H9 (cell line): ENCODE results near the gene CDC45. TPM values are rescaled to one million over a fixed set of nuclear protein-coding genes. Genes with fewer than 3 reads are reported as not detected.

Experiments
- DNase-seq: peaks from one replicate; pipeline ENCODE4 v3.0.0-alpha.2; 2017
- H2AFZ ChIP-seq: one replicate; pipeline ENCODE4 v1.6.1; 2013; ENCODE audit warnings: mild to moderate bottlenecking, low read length, control low read depth, moderate library complexity
- H2AK5ac ChIP-seq: 2 replicates; pipeline ENCODE4 v1.6.1; 2013; ENCODE audit warnings: low read length, control low read depth, mixed read lengths; ENCODE audit not compliant: insufficient read length
- H2BK120ac ChIP-seq: one replicate; pipeline ENCODE4 v1.6.1; 2013; ENCODE audit warnings: low read depth, mild to moderate bottlenecking, low read length, control low read depth, inconsistent platforms; ENCODE audit not compliant: poor library complexity, severe bottlenecking
- H2BK12ac ChIP-seq: 2 replicates; pipeline ENCODE4 v1.6.1; 2013; ENCODE audit warnings: low read length, control low read depth, mixed read lengths, low read depth; ENCODE audit not compliant: insufficient read length
- H2BK15ac ChIP-seq: 2 replicates; pipeline ENCODE4 v1.6.1; 2013; ENCODE audit warnings: low read depth, low read length, control low read depth
- H2BK20ac ChIP-seq: one replicate; pipeline ENCODE4 v1.6.1; 2013; ENCODE audit warnings: low read depth, mild to moderate bottlenecking, low read length, control low read depth, inconsistent platforms; ENCODE audit not compliant: poor library complexity, severe bottlenecking
- H2BK5ac ChIP-seq: 2 replicates; pipeline ENCODE4 v1.6.1; 2013; ENCODE audit warnings: low read length, control low read depth, mixed read lengths; ENCODE audit not compliant: insufficient read length
- H3K14ac ChIP-seq: 2 replicates; pipeline ENCODE4 v1.6.1; 2013; ENCODE audit warnings: low read length, control low read depth; ENCODE audit not compliant: insufficient read depth
- H3K18ac ChIP-seq: 2 replicates; pipeline ENCODE4 v1.6.1; 2013; ENCODE audit warnings: low read depth, mild to moderate bottlenecking, mixed read lengths, low read length, control low read depth; ENCODE audit not compliant: insufficient read length
- H3K23ac ChIP-seq: 2 replicates; pipeline ENCODE4 v1.6.1; 2013; ENCODE audit warnings: low read length, control low read depth, mixed read lengths, low read depth; ENCODE audit not compliant: insufficient read length
- H3K23me2 ChIP-seq: 2 replicates; pipeline ENCODE4 v1.6.1; 2013; ENCODE audit warnings: low read depth, mild to moderate bottlenecking, mixed read lengths, low read length, control low read depth; ENCODE audit not compliant: insufficient read length, poor library complexity, severe bottlenecking
- H3K27ac ChIP-seq: 2 replicates; pipeline ENCODE4 v1.5.1; 2013; ENCODE audit warnings: low read length, control low read depth, mixed read lengths, low read depth; ENCODE audit not compliant: insufficient read length
- H3K27me3 ChIP-seq: 2 replicates; pipeline ENCODE4 v1.6.1; 2013; ENCODE audit warnings: low read length, control low read depth, inconsistent platforms; ENCODE audit not compliant: insufficient read depth
- H3K4ac ChIP-seq: 2 replicates; pipeline ENCODE4 v1.6.1; 2013; ENCODE audit warnings: low read depth, mild to moderate bottlenecking, control low read depth, inconsistent platforms, low read length, moderate library complexity
- H3K4me1 ChIP-seq: 2 replicates; pipeline ENCODE4 v1.6.1; 2013; ENCODE audit warnings: low read length, control low read depth, inconsistent platforms; ENCODE audit not compliant: insufficient read depth
- H3K4me2 ChIP-seq: 2 replicates; pipeline ENCODE4 v1.6.1; 2013; ENCODE audit warnings: low read length, control low read depth, mixed read lengths; ENCODE audit not compliant: insufficient read length, insufficient read depth
- H3K56ac ChIP-seq: 2 replicates; pipeline ENCODE4 v1.6.1; 2013; ENCODE audit warnings: low read depth, mild to moderate bottlenecking, mixed read lengths, low read length, control low read depth; ENCODE audit not compliant: insufficient read length
- H3K79me1 ChIP-seq: 2 replicates; pipeline ENCODE4 v1.6.1; 2013; ENCODE audit warnings: low read depth, mild to moderate bottlenecking, moderate library complexity, low read length, control low read depth, inconsistent platforms; ENCODE audit not compliant: insufficient read depth, poor library complexity, severe bottlenecking
- H3K79me2 ChIP-seq: 2 replicates; pipeline ENCODE4 v1.6.1; 2013; ENCODE audit warnings: low read length, control low read depth, inconsistent platforms; ENCODE audit not compliant: insufficient read depth
- H3K9ac ChIP-seq: 2 replicates; pipeline ENCODE4 v1.6.1; 2013; ENCODE audit warnings: low read length, control low read depth, mixed read lengths; ENCODE audit not compliant: insufficient read length; ENCODE audit errors: extremely low read depth
- H3K9me3 ChIP-seq: one replicate; pipeline ENCODE4 v1.6.1; 2013; ENCODE audit warnings: low read depth, low read length, inconsistent platforms; ENCODE audit not compliant: control insufficient read depth
- H3T11ph ChIP-seq: one replicate; pipeline ENCODE4 v1.6.1; 2013; ENCODE audit warnings: mild to moderate bottlenecking, low read length, control low read depth, inconsistent platforms
- H4K20me1 ChIP-seq: one replicate; pipeline ENCODE4 v1.6.1; 2013; ENCODE audit not compliant: control insufficient read depth, insufficient read length, insufficient read depth
- H4K5ac ChIP-seq: 2 replicates; pipeline ENCODE4 v1.6.1; 2013; ENCODE audit warnings: low read depth, mild to moderate bottlenecking, mixed read lengths, low read length, control low read depth; ENCODE audit not compliant: insufficient read length
- H4K8ac ChIP-seq: replicated peaks from 2 replicates; pipeline ENCODE4 v1.6.1; 2013; ENCODE audit warnings: low read length, control low read depth, mixed read lengths, low read depth; ENCODE audit not compliant: insufficient read length
- H4K91ac ChIP-seq: 2 replicates; pipeline ENCODE4 v1.6.1; 2013; ENCODE audit warnings: low read depth, mild to moderate bottlenecking, moderate library complexity, mixed read lengths, low read length, control low read depth; ENCODE audit not compliant: insufficient read length
- H3K27ac Mint-ChIP-seq, 3 experiments: 2 replicates in 2 of 3; 3 replicates in 1 of 3; pipeline ENCODE4 v1.8.0; 2020 to 2021; ENCODE audit warnings: mixed read lengths in 3 of 3, mild to moderate bottlenecking in 1 of 3, moderate library complexity in 1 of 3
- H3K27me3 Mint-ChIP-seq: 2 replicates; pipeline ENCODE4 v1.8.0; 2021; ENCODE audit warnings: low read depth, mild to moderate bottlenecking, moderate library complexity, mixed read lengths
- H3K36me3 Mint-ChIP-seq, 3 experiments: 2 replicates in 2 of 3; 3 replicates in 1 of 3; pipeline ENCODE4 v1.8.0; 2020 to 2021; ENCODE audit warnings: low read depth in 3 of 3, mixed read lengths in 3 of 3; ENCODE audit not compliant: insufficient read depth in 1 of 3
- H3K4me1 Mint-ChIP-seq, 2 experiments: 2 replicates each; pipeline ENCODE4 v1.8.0; 2020; ENCODE audit warnings: mixed read lengths in 2 of 2
- H3K4me3 Mint-ChIP-seq, 2 experiments: 2 replicates in 1 of 2; 3 replicates in 1 of 2; pipeline ENCODE4 v1.8.0; 2020 to 2021; ENCODE audit warnings: mild to moderate bottlenecking in 2 of 2, mixed read lengths in 2 of 2, moderate library complexity in 1 of 2
- H3K9me3 Mint-ChIP-seq, 2 experiments: 2 replicates in 1 of 2; 3 replicates in 1 of 2; pipeline ENCODE4 v1.8.0; 2020; ENCODE audit warnings: mild to moderate bottlenecking in 2 of 2, mixed read lengths in 2 of 2, moderate library complexity in 1 of 2
- CTCF ChIP-seq: fragments of 200-600 bp; sonication (generic); conservative IDR thresholded peaks from 3 replicates; pipeline ENCODE4 v1.8.0; 2021; ENCODE audit warnings: antibody characterized with exemption, mild to moderate bottlenecking
- WGBS: extraction: QIAGEN DNeasy Blood & Tissue Kit; methylation state at CpG from one replicate; pipeline ENCODE4 v1.1.7; 2013; ENCODE audit warnings: missing lambda C conversion rate, low lambda C conversion rate, mixed read lengths; ENCODE audit not compliant: insufficient read length; ENCODE audit errors: extremely low coverage; 5-methylcytosine and 5-hydroxymethylcytosine counted together
- total RNA-seq: library from RNA; stranded (reverse); gene quantifications from 2 replicates; pipeline ENCODE4 v1.2.1, GENCODE V29; 2021

The CDC45 gene
- total RNA-seq, 1 experiment from 2014 or later, result 35.7 TPM

- Mint-ChIP-seq H3K27ac (no peak overlapping the region), H3K4me3 (peak overlapping the region; percentile 84 to 97), H3K36me3 (peaks cover 11 to 66% (median 43%) of the 10 kb centered on the region in 3 experiments), H3K9me3 (no peaks in the 10 kb centered on the region; a peak in 1 of 5 replicates), H3K4me1 (peaks cover 16 to 18% of the 10 kb centered on the region in 2 experiments), H3K27me3 (peaks cover 19% of the 10 kb centered on the region)
- H2BK20ac ChIP-seq, result no peak overlapping the region
- peak overlapping the region; percentile 91 for H3K4me2 ChIP-seq
- H3K27ac ChIP-seq, result no peak overlapping the region
- H3K56ac ChIP-seq, result no peak overlapping the region
- no peak overlapping the region for H3K9ac ChIP-seq
- TF ChIP-seq CTCF, result no peak
- H4K5ac ChIP-seq, result no peak overlapping the region
- WGBS, result no CpG with 5 or more reads among the region's 5 CpGs
- peaks cover 2% of the 10 kb centered on the region for H4K20me1 ChIP-seq
- no peak overlapping the region for H2BK5ac ChIP-seq
- no peak overlapping the region for H4K8ac ChIP-seq
- H3K14ac ChIP-seq, result no peak overlapping the region
- no peaks in the 10 kb centered on the region for H3K9me3 ChIP-seq
- no peaks in the 10 kb centered on the region for H3K79me1 ChIP-seq
- no peak overlapping the region for H3K18ac ChIP-seq
- H2BK12ac ChIP-seq, result no peak overlapping the region
- no peak overlapping the region for H2AK5ac ChIP-seq
- no peak overlapping the region for H2BK120ac ChIP-seq
- H2BK15ac ChIP-seq, result no peak overlapping the region
- DNase-seq, result no peak
- H3K79me2 ChIP-seq, result no peaks in the 10 kb centered on the region; the same call in 1 of the 2 replicates
- H4K91ac ChIP-seq, result no peak overlapping the region
- H3K4me1 ChIP-seq, result no peaks in the 10 kb centered on the region
- no peak overlapping the region for H2AFZ ChIP-seq
- H3T11ph ChIP-seq, result no peak overlapping the region
- no peaks in the 10 kb centered on the region; the same call in 1 of the 2 replicates for H3K27me3 ChIP-seq
- no peak overlapping the region for H3K23ac ChIP-seq
- H3K23me2 ChIP-seq, result peaks cover 9% of the 10 kb centered on the region
- H3K4ac ChIP-seq, result no peak overlapping the region
Observed at GRCh38 chr22:19448739-19449421, 30.8 kb upstream of the CDC45 start.
